ENCODE data around the gene SMARCAL1.

DNA sequence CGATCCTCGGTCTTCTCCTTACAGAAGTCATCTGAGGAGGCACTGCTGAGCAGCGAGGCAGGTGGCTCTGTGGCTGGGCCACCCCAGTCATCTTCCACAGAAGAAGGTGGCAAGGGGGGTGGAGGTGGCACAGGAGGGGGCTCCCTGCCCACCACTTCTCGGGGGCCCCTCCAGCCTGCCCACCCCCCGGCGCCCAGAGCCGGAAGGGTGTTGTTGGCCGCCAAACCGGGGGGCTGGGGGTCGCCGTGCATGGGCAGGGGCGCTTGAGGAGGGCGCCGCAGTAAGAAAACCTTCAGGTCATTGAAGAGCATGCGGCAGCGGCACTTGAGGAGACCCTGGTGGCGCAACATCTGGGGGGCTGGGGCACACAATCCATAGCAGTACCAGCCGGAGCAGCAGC is 42.5 kb upstream of the SMARCAL1 start:
- no peak for TF ChIP-seq ZNF791 (tag by site-specific recombination; IDR thresholded peaks at IDR 0.05)
- TF ChIP-seq, protein P1, sequence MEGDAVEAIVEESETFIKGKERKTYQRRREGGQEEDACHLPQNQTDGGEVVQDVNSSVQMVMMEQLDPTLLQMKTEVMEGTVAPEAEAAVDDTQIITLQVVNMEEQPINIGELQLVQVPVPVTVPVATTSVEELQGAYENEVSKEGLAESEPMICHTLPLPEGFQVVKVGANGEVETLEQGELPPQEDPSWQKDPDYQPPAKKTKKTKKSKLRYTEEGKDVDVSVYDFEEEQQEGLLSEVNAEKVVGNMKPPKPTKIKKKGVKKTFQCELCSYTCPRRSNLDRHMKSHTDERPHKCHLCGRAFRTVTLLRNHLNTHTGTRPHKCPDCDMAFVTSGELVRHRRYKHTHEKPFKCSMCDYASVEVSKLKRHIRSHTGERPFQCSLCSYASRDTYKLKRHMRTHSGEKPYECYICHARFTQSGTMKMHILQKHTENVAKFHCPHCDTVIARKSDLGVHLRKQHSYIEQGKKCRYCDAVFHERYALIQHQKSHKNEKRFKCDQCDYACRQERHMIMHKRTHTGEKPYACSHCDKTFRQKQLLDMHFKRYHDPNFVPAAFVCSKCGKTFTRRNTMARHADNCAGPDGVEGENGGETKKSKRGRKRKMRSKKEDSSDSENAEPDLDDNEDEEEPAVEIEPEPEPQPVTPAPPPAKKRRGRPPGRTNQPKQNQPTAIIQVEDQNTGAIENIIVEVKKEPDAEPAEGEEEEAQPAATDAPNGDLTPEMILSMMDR (tag by site-specific recombination; IDR thresholded peaks at IDR 0.05), result no peak
- TF ChIP-seq YY1 (tag by site-specific recombination; IDR thresholded peaks at IDR 0.05), result no peak
- no peak for TF ChIP-seq ZNF239 (tag by site-specific recombination; IDR thresholded peaks at IDR 0.05)
- TF ChIP-seq ZNF24 (tag by site-specific recombination; IDR thresholded peaks at IDR 0.05), result no peak
- TF ChIP-seq ATF2 (tag by site-specific recombination; IDR thresholded peaks at IDR 0.05; ENCODE audit: low read depth), result no peak
- no peak for TF ChIP-seq REST (tag by site-specific recombination; IDR thresholded peaks at IDR 0.05)
- no peak for TF ChIP-seq HOXA7 (CRISPR knock-in tag; IDR thresholded peaks at IDR 0.05; ENCODE audit: borderline replicate concordance)

Data from HEK293 (cell line).